ENCODE measurements around the gene GLRA3.

DNA sequence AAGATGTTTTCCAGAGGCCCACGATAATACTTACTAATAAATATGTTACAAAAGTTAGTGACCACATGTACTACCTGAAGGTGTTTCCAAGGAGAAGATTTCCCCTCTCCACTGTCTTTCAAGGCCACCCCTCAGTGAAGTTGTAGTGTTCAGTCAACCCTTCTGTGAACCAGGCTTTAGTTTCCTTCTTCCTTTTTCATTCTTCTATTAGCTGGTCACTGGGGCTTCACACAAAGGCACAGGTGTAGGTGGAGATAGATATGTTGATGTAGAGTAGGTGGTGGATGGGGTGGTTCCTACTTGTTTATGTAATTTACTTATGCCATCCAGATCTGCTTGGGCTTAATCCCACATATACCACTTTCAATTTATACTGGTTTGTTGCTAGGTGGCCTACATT, 45.9 kb upstream of the GLRA3 start:
- TF ChIP-seq, protein P1, sequence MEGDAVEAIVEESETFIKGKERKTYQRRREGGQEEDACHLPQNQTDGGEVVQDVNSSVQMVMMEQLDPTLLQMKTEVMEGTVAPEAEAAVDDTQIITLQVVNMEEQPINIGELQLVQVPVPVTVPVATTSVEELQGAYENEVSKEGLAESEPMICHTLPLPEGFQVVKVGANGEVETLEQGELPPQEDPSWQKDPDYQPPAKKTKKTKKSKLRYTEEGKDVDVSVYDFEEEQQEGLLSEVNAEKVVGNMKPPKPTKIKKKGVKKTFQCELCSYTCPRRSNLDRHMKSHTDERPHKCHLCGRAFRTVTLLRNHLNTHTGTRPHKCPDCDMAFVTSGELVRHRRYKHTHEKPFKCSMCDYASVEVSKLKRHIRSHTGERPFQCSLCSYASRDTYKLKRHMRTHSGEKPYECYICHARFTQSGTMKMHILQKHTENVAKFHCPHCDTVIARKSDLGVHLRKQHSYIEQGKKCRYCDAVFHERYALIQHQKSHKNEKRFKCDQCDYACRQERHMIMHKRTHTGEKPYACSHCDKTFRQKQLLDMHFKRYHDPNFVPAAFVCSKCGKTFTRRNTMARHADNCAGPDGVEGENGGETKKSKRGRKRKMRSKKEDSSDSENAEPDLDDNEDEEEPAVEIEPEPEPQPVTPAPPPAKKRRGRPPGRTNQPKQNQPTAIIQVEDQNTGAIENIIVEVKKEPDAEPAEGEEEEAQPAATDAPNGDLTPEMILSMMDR (conservative IDR thresholded peaks at IDR 0.05): no peak
- no peak for TF ChIP-seq ZFX (IDR thresholded peaks at IDR 0.05)
